CD4-positive, alpha-beta T cell treated with Interleukin-15 for 1 hour (primary cell): ENCODE results near the gene YIF1B.

Experiments used
- DNase-seq: peaks from one replicate; pipeline ENCODE4 v3.0.0-alpha.2; 2020

YIF1B gene

GRCh38 chr19:38303517-38304351, 12.0 kb downstream of the YIF1B start, which contains the start of gene C19orf33:
C19orf33 (plus strand) TSS chr19:38304251; CDS start chr19:38304262, 11 bp downstream.
- DNase-seq: no peak

- DNase-seq: no peak
These were observed 16.7 kb downstream of the YIF1B start for GRCh38 chr19:38298821-38299680.

GRCh38 chr19:38294090-38294489, 21.7 kb downstream of the YIF1B start:
- DNase-seq: no peak

- DNase-seq: no peak
These were observed 22.5 kb downstream of the YIF1B start for GRCh38 chr19:38293281-38293680.

GRCh38 chr19:38291855-38292254, 23.9 kb downstream of the YIF1B start:
- no peak for DNase-seq

GRCh38 chr19:38290631-38291147, 25.1 kb downstream of the YIF1B start:
- no peak for DNase-seq

GRCh38 chr19:38289955-38290354, 25.8 kb downstream of the YIF1B start:
- no peak for DNase-seq

GRCh38 chr19:38288123-38288855, 27.5 kb downstream of the YIF1B start:
- no peak for DNase-seq

- DNase-seq: peak; percentile 35
These were observed 28.1 kb downstream of the YIF1B start for GRCh38 chr19:38287604-38288003.

GRCh38 chr19:38285567-38285966, 30.2 kb downstream of the YIF1B start:
- no peak for DNase-seq

GRCh38 chr19:38284422-38284821, 31.3 kb downstream of the YIF1B start:
- no peak for DNase-seq

GRCh38 chr19:38283271-38283670, 32.5 kb downstream of the YIF1B start:
- no peak for DNase-seq

- no peak for DNase-seq
These were observed 33.8 kb downstream of the YIF1B start for GRCh38 chr19:38281811-38282566.

- DNase-seq: no peak
These were observed 35.5 kb downstream of the YIF1B start for GRCh38 chr19:38280030-38280921.

GRCh38 chr19:38278751-38279150, 37.0 kb downstream of the YIF1B start:
- no peak for DNase-seq

- no peak for DNase-seq
These were observed 37.6 kb downstream of the YIF1B start for GRCh38 chr19:38277969-38278680.

- DNase-seq: no peak
These were observed 38.2 kb downstream of the YIF1B start for GRCh38 chr19:38277549-38277948.

GRCh38 chr19:38276942-38277517, 38.7 kb downstream of the YIF1B start:
- DNase-seq: no peak

- no peak for DNase-seq
These were observed 41.0 kb downstream of the YIF1B start for GRCh38 chr19:38274739-38275138.

- no peak for DNase-seq
These were observed 42.2 kb downstream of the YIF1B start for GRCh38 chr19:38273499-38273898.
